Fibroblast of lung (primary cell): Measurements from ENCODE around the gene GNAZ. TPM values are rescaled to one million over a fixed set of nuclear protein-coding genes. Genes with fewer than 3 reads are reported as not detected.

Source experiments
- DNase-seq, 2 donors: peaks; one replicate each; pipeline versions ENCODE4 v3.0.0 to v3.0.0-alpha.2; 2010; ENCODE audit warnings: low read depth in 2 of 2
- H2AFZ ChIP-seq: 2 replicates; pipeline ENCODE4 v1.5.1; 2012; ENCODE audit warnings: low read length, control low read depth, inconsistent platforms
- H3K27ac ChIP-seq: 2 replicates; pipeline ENCODE4 v1.5.1; 2011; ENCODE audit warnings: low read length, control low read depth; ENCODE audit not compliant: insufficient read depth
- H3K27me3 ChIP-seq: 2 replicates; pipeline ENCODE4 v1.5.1; 2011; ENCODE audit warnings: mild to moderate bottlenecking, low read length; ENCODE audit not compliant: control insufficient read depth, insufficient read depth
- H3K36me3 ChIP-seq: 2 replicates; pipeline ENCODE4 v1.5.1; 2011; ENCODE audit warnings: low read length; ENCODE audit not compliant: control insufficient read depth, insufficient read depth
- H3K4me1 ChIP-seq: 2 replicates; pipeline ENCODE4 v1.5.1; 2011; ENCODE audit warnings: low read length; ENCODE audit not compliant: control insufficient read depth, insufficient read depth; ENCODE audit errors: extremely low read depth
- H3K4me2 ChIP-seq: 2 replicates; pipeline ENCODE4 v1.5.1; 2011; ENCODE audit warnings: low read length, control low read depth; ENCODE audit not compliant: insufficient read depth; ENCODE audit errors: extremely low read depth
- H3K4me3 ChIP-seq, 4 experiments: fragments of 200-600 bp in 1 of 4; sonication (generic) in 1 of 4; replicated peaks in 1 of 4; 2 replicates each; pipeline ENCODE4 v1.5.1; 2011 to 2016; ENCODE audit warnings: low read length in 4 of 4, low read depth in 3 of 4, mild to moderate bottlenecking in 3 of 4, control low read depth in 2 of 4, inconsistent platforms in 1 of 4, mixed read lengths in 1 of 4; ENCODE audit not compliant: insufficient read depth in 1 of 4; ENCODE audit errors: control extremely low read depth in 1 of 4
- H3K79me2 ChIP-seq: 2 replicates; pipeline ENCODE4 v1.5.1; 2012; ENCODE audit warnings: mild to moderate bottlenecking, low read length, inconsistent platforms; ENCODE audit not compliant: control insufficient read depth, insufficient read depth
- H3K9ac ChIP-seq: 2 replicates; pipeline ENCODE4 v1.5.1; 2011; ENCODE audit warnings: mild to moderate bottlenecking, low read length, control low read depth; ENCODE audit not compliant: insufficient read depth
- H3K9me3 ChIP-seq: 2 replicates; pipeline ENCODE4 v1.5.1; 2012; ENCODE audit warnings: low read depth, low read length; ENCODE audit not compliant: control insufficient read depth, insufficient read depth
- H4K20me1 ChIP-seq: 2 replicates; pipeline ENCODE4 v1.5.1; 2011; ENCODE audit warnings: low read length; ENCODE audit not compliant: control insufficient read depth, insufficient read depth; ENCODE audit errors: extremely low read depth
- CTCF ChIP-seq, 2 donors: IDR thresholded peaks in 1 of 2; conservative IDR thresholded peaks in 1 of 2; 1 replicate in 1 of 2; 2 replicates in 1 of 2; pipeline ENCODE4 v1.5.1; 2011 to 2012; ENCODE audit warnings: low read length in 2 of 2, control low read depth in 1 of 2, inconsistent platforms in 1 of 2, low read depth in 1 of 2, mild to moderate bottlenecking in 1 of 2
- EZH2 ChIP-seq: IDR thresholded peaks from 2 replicates; pipeline ENCODE4 v1.5.1; 2012; ENCODE audit warnings: low read length, control low read depth, mild to moderate bottlenecking; ENCODE audit errors: missing control alignments
- polyA plus RNA-seq, 2 donors: library from polyadenylated mRNA; depleted of rRNA in 1 of 2; stranded (reverse) in 1 of 2; unstranded in 1 of 2; fragments of >200 nt; gene quantifications; 2 replicates each; pipeline ENCODE4 v1.2.1, GENCODE V29; 2011 to 2012; ENCODE audit warnings: missing spikeins in 1 of 2
- total RNA-seq: library from RNA; depleted of rRNA; stranded (reverse); fragments of >200 nt; gene quantifications from 2 replicates; pipeline ENCODE4 v1.2.1, GENCODE V29; 2014

The GNAZ gene
- total and polyA plus RNA-seq, 2 donors (not counting 1 experiment from before 2014, with no cell fraction given): 0.22 to 1.7 TPM

GRCh38 chr22:23074451-23074850 is 4.1 kb downstream of the GNAZ start:
- DNase-seq: no peak
- no peak overlapping the region for H3K27ac ChIP-seq
- no peaks in the 10 kb centered on the region for H3K36me3 ChIP-seq
- no peaks in the 10 kb centered on the region for H3K79me2 ChIP-seq
- no peak for TF ChIP-seq EZH2
- TF ChIP-seq CTCF (conservative IDR thresholded peaks at IDR 0.05 in 1 of 2, IDR thresholded peaks at IDR 0.05 in 1 of 2; ENCODE audit: low read depth in 1 of 2, low read length in 2 of 2): no peak
- H3K9ac ChIP-seq: no peak overlapping the region
- no peak overlapping the region for H2AFZ ChIP-seq
- H3K4me2 ChIP-seq: no peak overlapping the region
- H3K4me3 ChIP-seq: no peak overlapping the region
- H3K27me3 ChIP-seq: no peaks in the 10 kb centered on the region
- no peaks in the 10 kb centered on the region for H3K9me3 ChIP-seq
- peaks cover 5% of the 10 kb centered on the region for H3K4me1 ChIP-seq
- H4K20me1 ChIP-seq: no peaks in the 10 kb centered on the region

- Histone ChIP-seq H3K36me3 (no peaks in the 10 kb centered on the region), H4K20me1 (no peaks in the 10 kb centered on the region), H2AFZ (no peak overlapping the region), H3K4me1 (peaks cover 2% of the 10 kb centered on the region), H3K27me3 (no peaks in the 10 kb centered on the region), H3K27ac (no peak overlapping the region), H3K4me2 (no peak overlapping the region), H3K4me3 (no peak overlapping the region), H3K9me3 (no peaks in the 10 kb centered on the region), H3K79me2 (no peaks in the 10 kb centered on the region), H3K9ac (no peak overlapping the region)
- DNase-seq: no peak
- no peak for TF ChIP-seq EZH2
- TF ChIP-seq CTCF (conservative IDR thresholded peaks at IDR 0.05 in 1 of 2, IDR thresholded peaks at IDR 0.05 in 1 of 2; ENCODE audit: low read depth in 1 of 2, low read length in 2 of 2): no peak
These were observed 4.7 kb downstream of the GNAZ start for GRCh38 chr22:23075050-23075449.

GRCh38 chr22:23075525-23076216 is 5.4 kb downstream of the GNAZ start:
- Histone ChIP-seq H3K4me2 (no peak overlapping the region), H3K36me3 (no peaks in the 10 kb centered on the region), H3K4me1 (peaks cover 2% of the 10 kb centered on the region), H3K27ac (no peak overlapping the region), H3K9me3 (no peaks in the 10 kb centered on the region), H3K9ac (no peak overlapping the region), H3K27me3 (no peaks in the 10 kb centered on the region), H4K20me1 (no peaks in the 10 kb centered on the region), H2AFZ (no peak overlapping the region), H3K79me2 (no peaks in the 10 kb centered on the region), H3K4me3 (no peak overlapping the region)
- DNase-seq: no peak
- TF ChIP-seq EZH2 (no peak), CTCF (conservative IDR thresholded peaks at IDR 0.05 in 1 of 2, IDR thresholded peaks at IDR 0.05 in 1 of 2; ENCODE audit: low read depth in 1 of 2, low read length in 2 of 2) (no peak)
